ENCODE measurements around the gene MTM1. TPM values are rescaled to one million over a fixed set of nuclear protein-coding genes. Genes with fewer than 3 reads are reported as not detected.
A peak's percentile ranks its signal among the peaks of the same experiment; 100 is the strongest.

The MTM1 gene
- polyA plus RNA-seq, 3 donors: 6.5 to 23.4 (median 17.0) TPM

GRCh38 chrX:150546711-150547153 is 21.7 kb upstream of the MTM1 start:
- Mint-ChIP-seq H3K36me3 (no peaks in the 10 kb centered on the region), H3K4me3 (peak overlapping the region; percentile 68 to 73), H3K27me3 (ENCODE audit: low read depth in 3 of 3) (no peaks in the 10 kb centered on the region), H3K9me3 (peaks cover 0 to 2% (median 0%) of the 10 kb centered on the region in 7 donors), H3K4me1 (peaks cover 30% of the 10 kb centered on the region), H3K27ac (peak overlapping the region; percentile 31 to 77 (median 60))
- no CpG with 5 or more reads among the region's 9 CpGs for WGBS (ENCODE audit: insufficient coverage)
- Histone ChIP-seq H3K27ac (ENCODE audit: low read depth in 1 of 2, low read length in 2 of 2) (peak overlapping the region in 1 of 2 donors; percentile 66), H3K4me1 (ENCODE audit: control insufficient read depth in 1 of 2, insufficient read depth in 2 of 2, low read length in 2 of 2) (peaks cover 32 to 37% of the 10 kb centered on the region in 2 donors), H3K27me3 (ENCODE audit: control insufficient read depth in 2 of 2, insufficient read depth in 2 of 2, low read length in 2 of 2) (no peaks in the 10 kb centered on the region), H3K79me2 (ENCODE audit: insufficient read depth, low read length) (no peaks in the 10 kb centered on the region), H3K36me3 (replicated peaks in 1 of 2; ENCODE audit: control insufficient read depth in 1 of 2, insufficient read depth in 2 of 2, low read length in 2 of 2) (no peaks in the 10 kb centered on the region), H3K9me3 (replicated peaks in 1 of 2; ENCODE audit: control insufficient read depth in 1 of 2, insufficient read depth in 1 of 2, low read length in 2 of 2) (no peaks in the 10 kb centered on the region), H3K4me3 (replicated peaks in 1 of 3; ENCODE audit: low read depth in 2 of 3, low read length in 3 of 3) (peak overlapping the region in 1 of 3 experiments; percentile 63), H4K20me1 (ENCODE audit: insufficient read depth, low read length) (no peaks in the 10 kb centered on the region), H3K4me2 (replicated peaks; ENCODE audit: extremely low read depth, low read length, poor library complexity, severe bottlenecking) (peak overlapping the region; percentile 63), H3K9ac (ENCODE audit: insufficient read depth, low read length, poor library complexity, severe bottlenecking) (no peak overlapping the region), H2AFZ (ENCODE audit: insufficient read depth, low read depth, low read length, poor library complexity, severe bottlenecking) (peak overlapping the region; percentile 91)
- TF ChIP-seq, protein P1, sequence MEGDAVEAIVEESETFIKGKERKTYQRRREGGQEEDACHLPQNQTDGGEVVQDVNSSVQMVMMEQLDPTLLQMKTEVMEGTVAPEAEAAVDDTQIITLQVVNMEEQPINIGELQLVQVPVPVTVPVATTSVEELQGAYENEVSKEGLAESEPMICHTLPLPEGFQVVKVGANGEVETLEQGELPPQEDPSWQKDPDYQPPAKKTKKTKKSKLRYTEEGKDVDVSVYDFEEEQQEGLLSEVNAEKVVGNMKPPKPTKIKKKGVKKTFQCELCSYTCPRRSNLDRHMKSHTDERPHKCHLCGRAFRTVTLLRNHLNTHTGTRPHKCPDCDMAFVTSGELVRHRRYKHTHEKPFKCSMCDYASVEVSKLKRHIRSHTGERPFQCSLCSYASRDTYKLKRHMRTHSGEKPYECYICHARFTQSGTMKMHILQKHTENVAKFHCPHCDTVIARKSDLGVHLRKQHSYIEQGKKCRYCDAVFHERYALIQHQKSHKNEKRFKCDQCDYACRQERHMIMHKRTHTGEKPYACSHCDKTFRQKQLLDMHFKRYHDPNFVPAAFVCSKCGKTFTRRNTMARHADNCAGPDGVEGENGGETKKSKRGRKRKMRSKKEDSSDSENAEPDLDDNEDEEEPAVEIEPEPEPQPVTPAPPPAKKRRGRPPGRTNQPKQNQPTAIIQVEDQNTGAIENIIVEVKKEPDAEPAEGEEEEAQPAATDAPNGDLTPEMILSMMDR (IDR thresholded peaks at IDR 0.05): no peak
- intact Hi-C loops (cut with micrococcal nuclease): no loop called here
- peak; percentile 28 to 31 (median 30) for DNase-seq

- H3K4me3 Mint-ChIP-seq: peak overlapping the region; percentile 68 to 81
- peaks cover 0 to 2% (median 0%) of the 10 kb centered on the region in 7 donors for H3K9me3 Mint-ChIP-seq
- peak; percentile 32 to 55 (median 54) for DNase-seq
- 6% methylated on average over 28 of the region's 54 CpGs for WGBS (ENCODE audit: insufficient coverage)
- peak overlapping the region; percentile 55 for H3K9ac ChIP-seq (ENCODE audit: insufficient read depth, low read length, poor library complexity, severe bottlenecking)
- intact Hi-C loops (cut with micrococcal nuclease): no loop called here
- no peaks in the 10 kb centered on the region for H3K9me3 ChIP-seq (replicated peaks in 1 of 2; ENCODE audit: control insufficient read depth in 1 of 2, insufficient read depth in 1 of 2, low read length in 2 of 2)
- H3K27me3 Mint-ChIP-seq (ENCODE audit: low read depth in 3 of 3): no peaks in the 10 kb centered on the region
- peak overlapping the region; percentile 63 for H3K4me2 ChIP-seq (replicated peaks; ENCODE audit: extremely low read depth, low read length, poor library complexity, severe bottlenecking)
- peaks cover 32 to 37% of the 10 kb centered on the region in 2 donors for H3K4me1 ChIP-seq (ENCODE audit: control insufficient read depth in 1 of 2, insufficient read depth in 2 of 2, low read length in 2 of 2)
- H3K4me3 ChIP-seq (replicated peaks in 1 of 3; ENCODE audit: low read depth in 2 of 3, low read length in 3 of 3): peak overlapping the region; percentile 9 to 63 (median 44)
- peak overlapping the region; percentile 43 to 88 (median 77) for H3K27ac Mint-ChIP-seq
- H4K20me1 ChIP-seq (ENCODE audit: insufficient read depth, low read length): no peaks in the 10 kb centered on the region
- no peaks in the 10 kb centered on the region for H3K36me3 Mint-ChIP-seq
- TF ChIP-seq, protein P1 (IDR thresholded peaks at IDR 0.05): no peak
- peak overlapping the region; percentile 91 for H2AFZ ChIP-seq (ENCODE audit: insufficient read depth, low read depth, low read length, poor library complexity, severe bottlenecking)
- H3K36me3 ChIP-seq (replicated peaks in 1 of 2; ENCODE audit: control insufficient read depth in 1 of 2, insufficient read depth in 2 of 2, low read length in 2 of 2): no peaks in the 10 kb centered on the region
- H3K27ac ChIP-seq (ENCODE audit: low read depth in 1 of 2, low read length in 2 of 2): peak overlapping the region; percentile 57 to 66
- H3K27me3 ChIP-seq (ENCODE audit: control insufficient read depth in 2 of 2, insufficient read depth in 2 of 2, low read length in 2 of 2): no peaks in the 10 kb centered on the region
- no peaks in the 10 kb centered on the region for H3K79me2 ChIP-seq (ENCODE audit: insufficient read depth, low read length)
- peaks cover 30% of the 10 kb centered on the region for H3K4me1 Mint-ChIP-seq
Measured at GRCh38 chrX:150547375-150548115, 20.9 kb upstream of the MTM1 start.

Data from CD14-positive monocyte (primary cell).